ENCODE results near the gene BOD1.

BOD1 gene

DNA sequence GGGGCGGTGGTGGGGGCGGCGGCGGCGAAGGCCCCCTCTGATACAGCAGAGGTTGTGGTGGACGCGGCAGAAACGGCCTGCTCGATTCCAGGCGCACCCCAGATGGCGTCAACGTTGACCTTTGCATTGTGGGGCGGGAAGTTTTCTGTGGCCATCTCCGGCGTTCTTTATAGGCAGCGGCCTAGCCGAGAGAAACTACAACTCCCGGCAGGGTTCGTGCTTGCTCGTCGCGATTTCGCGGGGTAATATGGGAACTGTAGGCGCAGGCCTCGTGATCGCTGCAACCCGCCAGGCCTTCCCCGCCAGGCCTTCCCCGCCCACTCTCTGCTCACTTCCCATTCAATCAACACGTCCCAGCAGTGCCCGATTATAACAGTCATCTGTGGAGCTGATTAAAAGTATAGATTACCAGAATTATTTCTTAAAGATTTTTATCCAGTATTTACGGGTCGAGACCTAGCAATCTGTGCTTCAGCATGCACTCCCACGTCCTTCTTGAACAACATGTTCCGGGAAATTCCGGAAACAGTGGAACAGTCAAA lies at the start of gene BOD1:
TSS of gene BOD1 (minus strand) at position 74 of the 542 bp plus-strand sequence. CDS start 214 bp downstream, outside the sequence.
- peak within 1 kb of the TSS; percentile 93 for H3K4me3 ChIP-seq (ENCODE audit: low read length)
- no peaks in the 10 kb centered on the region for H3K9me3 ChIP-seq (ENCODE audit: low read length)
- peaks cover 22% of the 10 kb centered on the region for H3K4me1 ChIP-seq (ENCODE audit: insufficient read depth, low read length)
- peak within 1 kb of the TSS; percentile 83 for H2AFZ ChIP-seq (ENCODE audit: low read depth, low read length)
- peaks cover 21% of the 10 kb centered on the region for H3K36me3 ChIP-seq (ENCODE audit: insufficient read depth, low read length)
- H3K27me3 ChIP-seq (ENCODE audit: insufficient read depth, low read length): no peaks in the 10 kb centered on the region

DNA sequence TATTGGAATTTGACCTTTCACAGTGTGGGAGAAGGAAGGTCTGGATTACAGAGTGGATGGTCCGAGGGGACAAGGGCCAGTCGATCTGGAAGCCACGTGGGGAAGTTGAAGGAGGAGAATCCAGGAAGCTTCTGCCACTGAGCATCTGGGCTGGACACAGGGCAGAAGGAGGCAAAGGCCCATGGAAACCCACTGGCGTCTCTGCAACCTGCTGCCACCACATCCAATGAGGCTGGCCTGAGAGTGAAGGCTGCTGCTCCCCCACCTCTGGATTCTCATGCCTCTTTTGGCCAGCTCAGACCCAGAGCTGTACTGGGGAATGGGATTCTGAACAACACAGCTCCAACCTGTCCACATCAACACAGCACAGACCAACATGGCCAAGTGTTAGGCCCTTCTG lies 48.9 kb upstream of the BOD1 start:
- no peaks in the 10 kb centered on the region for H3K36me3 ChIP-seq (ENCODE audit: insufficient read depth, low read length)
- no peaks in the 10 kb centered on the region for H3K9me3 ChIP-seq (ENCODE audit: low read length)
- H3K4me3 ChIP-seq (ENCODE audit: low read length): no peak overlapping the region
- H2AFZ ChIP-seq (ENCODE audit: low read depth, low read length): no peak overlapping the region
- no peaks in the 10 kb centered on the region for H3K27me3 ChIP-seq (ENCODE audit: insufficient read depth, low read length)
- H3K4me1 ChIP-seq (ENCODE audit: insufficient read depth, low read length): peaks cover 15% of the 10 kb centered on the region

DNA sequence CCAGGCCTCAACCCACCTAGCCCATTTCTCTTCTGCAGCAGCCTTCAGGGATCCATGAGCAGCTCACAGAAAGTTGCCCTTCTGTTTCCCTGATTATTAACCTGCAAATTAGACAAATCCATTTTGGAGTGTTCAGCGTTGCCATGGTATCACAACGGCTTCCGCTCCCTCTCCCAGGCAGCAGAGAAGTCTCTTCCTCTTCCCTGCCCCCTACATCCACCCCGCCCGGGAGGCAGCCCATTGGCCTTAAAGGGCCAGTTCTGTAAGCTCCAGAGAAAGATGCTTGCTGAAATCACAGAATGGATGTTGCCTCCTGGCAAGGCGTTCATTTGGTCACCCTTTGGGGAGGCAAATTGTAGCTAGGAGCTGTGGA lies 47.7 kb upstream of the BOD1 start:
- H2AFZ ChIP-seq (ENCODE audit: low read depth, low read length): peak overlapping the region; percentile 59
- no peak overlapping the region for H3K4me3 ChIP-seq (ENCODE audit: low read length)
- no peaks in the 10 kb centered on the region for H3K27me3 ChIP-seq (ENCODE audit: insufficient read depth, low read length)
- H3K4me1 ChIP-seq (ENCODE audit: insufficient read depth, low read length): peaks cover 10% of the 10 kb centered on the region
- H3K9me3 ChIP-seq (ENCODE audit: low read length): no peaks in the 10 kb centered on the region
- no peaks in the 10 kb centered on the region for H3K36me3 ChIP-seq (ENCODE audit: insufficient read depth, low read length)

DNA sequence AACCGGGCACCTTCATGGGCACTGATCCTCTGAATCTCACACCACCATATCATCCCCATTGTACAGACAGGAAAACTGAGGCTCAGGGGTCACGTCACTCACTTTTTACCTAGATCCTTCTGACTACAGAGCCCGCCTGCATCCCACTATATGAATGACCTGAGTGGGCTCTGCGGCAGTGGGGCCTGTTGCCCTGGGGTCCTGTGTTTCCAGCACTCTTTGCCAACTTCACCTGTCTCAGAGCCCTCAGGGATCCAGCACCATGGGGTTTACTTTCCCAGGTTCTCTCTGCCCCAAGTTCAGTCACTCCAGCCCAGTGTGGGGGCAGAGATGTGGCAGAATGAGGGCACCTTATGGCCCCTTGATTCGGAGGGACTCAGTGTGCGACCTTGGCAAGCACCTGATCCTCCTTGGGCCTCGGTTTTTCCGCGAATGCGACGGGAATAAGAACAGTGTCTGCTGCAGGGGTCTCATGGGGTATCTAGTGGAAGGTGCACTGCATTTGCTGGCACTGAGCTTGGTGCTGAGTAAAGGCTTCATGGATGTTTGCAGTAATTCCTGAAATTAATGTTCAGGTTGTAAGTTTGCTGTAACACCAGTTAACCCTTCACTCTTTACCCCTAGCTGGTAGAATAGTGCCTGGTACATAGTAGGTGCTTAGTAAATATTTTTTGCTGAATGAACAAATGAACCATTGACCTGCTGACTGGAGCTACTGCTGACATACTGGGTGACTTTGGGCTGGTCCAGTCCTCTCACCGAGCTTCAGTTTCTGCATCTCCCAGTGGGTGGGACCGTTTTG lies 47.1 kb upstream of the BOD1 start:
- peak overlapping the region; percentile 59 for H2AFZ ChIP-seq (ENCODE audit: low read depth, low read length)

DNA sequence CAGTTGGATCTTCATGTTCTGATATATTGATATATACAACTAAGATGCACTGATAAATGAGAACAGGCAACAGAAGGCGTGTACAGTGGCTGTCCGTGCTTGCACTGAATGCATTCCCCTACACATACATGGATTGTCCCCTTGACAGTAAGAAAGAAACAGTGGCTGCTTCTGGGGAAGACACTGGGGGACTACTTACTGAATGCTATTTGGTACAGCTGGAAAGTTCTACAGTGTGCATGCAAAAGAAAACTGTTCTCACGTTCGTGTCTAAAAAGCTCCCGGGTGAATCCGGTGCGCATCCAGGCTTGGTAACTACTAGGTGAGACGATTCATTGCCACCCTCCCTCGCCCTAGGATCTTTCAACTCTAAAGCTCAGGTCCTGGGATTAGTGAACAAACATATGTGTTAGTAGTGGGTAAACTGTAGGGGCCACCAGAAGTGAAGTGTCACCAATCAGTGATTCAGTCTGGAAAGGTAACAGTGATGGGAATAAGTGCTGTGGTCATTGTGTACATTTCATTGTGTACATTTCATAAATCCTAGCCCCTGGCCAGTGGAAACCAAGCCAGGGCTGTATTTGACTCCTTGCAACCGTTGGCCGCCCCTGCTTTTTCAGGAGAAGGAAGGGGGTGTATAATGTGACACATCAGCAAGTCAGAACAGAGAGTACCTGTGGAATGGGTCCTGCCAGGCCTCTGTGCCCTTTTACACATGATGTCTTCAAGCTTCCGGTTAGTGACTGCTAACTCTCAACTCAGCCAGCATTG lies 46.3 kb upstream of the BOD1 start:
- no peaks in the 10 kb centered on the region for H3K27me3 ChIP-seq (ENCODE audit: insufficient read depth, low read length)
- no peak overlapping the region for H2AFZ ChIP-seq (ENCODE audit: low read depth, low read length)
- no peak overlapping the region for H3K4me3 ChIP-seq (ENCODE audit: low read length)
- no peaks in the 10 kb centered on the region for H3K9me3 ChIP-seq (ENCODE audit: low read length)
- H3K4me1 ChIP-seq (ENCODE audit: insufficient read depth, low read length): peaks cover 10% of the 10 kb centered on the region
- no peaks in the 10 kb centered on the region for H3K36me3 ChIP-seq (ENCODE audit: insufficient read depth, low read length)

More for the DNA sequence above, 47.1 kb upstream of the BOD1 start:
- no peaks in the 10 kb centered on the region for H3K27me3 ChIP-seq (ENCODE audit: insufficient read depth, low read length)
- no peak overlapping the region for H3K4me3 ChIP-seq (ENCODE audit: low read length)
- H3K9me3 ChIP-seq (ENCODE audit: low read length): no peaks in the 10 kb centered on the region
- peaks cover 10% of the 10 kb centered on the region for H3K4me1 ChIP-seq (ENCODE audit: insufficient read depth, low read length)
- no peaks in the 10 kb centered on the region for H3K36me3 ChIP-seq (ENCODE audit: insufficient read depth, low read length)

DNA sequence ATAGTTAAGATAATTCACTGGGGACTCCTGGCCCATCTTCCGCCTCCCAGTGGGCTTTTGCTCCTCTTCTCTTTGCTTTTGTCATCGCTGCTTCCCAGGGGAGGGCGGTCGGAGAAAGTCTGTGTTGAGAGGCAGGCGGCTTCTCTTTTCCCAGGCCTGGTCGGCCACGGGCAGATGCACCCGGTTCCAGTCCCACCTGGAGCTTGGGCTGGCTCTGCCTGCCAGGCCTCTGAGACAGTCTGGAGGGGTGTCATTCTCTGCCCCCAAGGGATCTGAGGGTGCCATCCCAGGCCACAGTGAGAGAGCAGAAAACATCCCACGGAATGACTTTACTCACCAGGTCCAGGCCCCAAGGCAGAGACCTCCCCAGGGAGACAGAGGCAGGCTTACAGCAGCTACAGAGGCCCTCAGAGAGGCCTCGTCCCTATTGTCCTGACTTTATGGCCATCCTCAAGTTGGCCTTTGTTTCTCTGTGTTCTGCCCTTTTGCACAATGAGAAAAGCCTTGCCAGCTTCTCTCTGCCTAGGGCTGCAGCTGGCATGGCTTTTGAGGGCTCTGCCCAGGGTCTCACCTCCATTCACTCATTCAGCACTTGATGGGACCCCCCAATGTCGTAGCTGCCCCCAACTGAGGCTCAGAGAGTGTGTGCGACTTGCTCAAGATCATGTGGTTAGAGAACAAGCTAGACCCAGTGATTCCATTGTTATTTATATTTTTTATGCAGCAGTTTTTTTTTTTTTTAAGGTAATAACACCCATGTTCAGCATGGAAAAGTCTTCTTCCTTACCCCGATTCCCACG lies 44.2 kb upstream of the BOD1 start:
- Histone ChIP-seq H3K27me3 (ENCODE audit: insufficient read depth, low read length) (no peaks in the 10 kb centered on the region), H3K36me3 (ENCODE audit: insufficient read depth, low read length) (no peaks in the 10 kb centered on the region), H2AFZ (ENCODE audit: low read depth, low read length) (no peak overlapping the region), H3K4me1 (ENCODE audit: insufficient read depth, low read length) (peaks cover 13% of the 10 kb centered on the region), H3K4me3 (ENCODE audit: low read length) (no peak overlapping the region), H3K9me3 (ENCODE audit: low read length) (no peaks in the 10 kb centered on the region)

DNA sequence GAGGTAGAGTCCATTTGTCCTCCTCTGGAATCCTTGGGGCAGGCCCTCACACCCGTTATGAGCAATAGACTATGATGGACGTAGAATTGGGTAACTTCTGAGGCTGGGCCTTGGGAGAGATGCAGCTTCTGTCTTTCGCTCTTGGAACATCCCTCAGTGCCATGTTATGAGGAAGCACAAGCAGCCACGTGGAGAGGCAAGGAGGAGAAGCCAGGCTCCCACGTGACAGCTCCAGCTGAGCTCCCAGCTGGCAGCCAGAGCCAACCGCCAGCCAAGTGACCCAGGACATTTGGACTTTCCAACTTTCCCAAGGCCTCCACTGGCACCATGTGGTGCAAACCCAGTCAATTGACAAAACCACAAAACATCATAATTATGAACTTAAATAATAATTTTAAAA lies 43.0 kb upstream of the BOD1 start:
- Histone ChIP-seq H3K4me1 (ENCODE audit: insufficient read depth, low read length) (peaks cover 11% of the 10 kb centered on the region), H3K4me3 (ENCODE audit: low read length) (no peak overlapping the region), H3K36me3 (ENCODE audit: insufficient read depth, low read length) (no peaks in the 10 kb centered on the region), H3K9me3 (ENCODE audit: low read length) (no peaks in the 10 kb centered on the region), H2AFZ (ENCODE audit: low read depth, low read length) (no peak overlapping the region), H3K27me3 (ENCODE audit: insufficient read depth, low read length) (no peaks in the 10 kb centered on the region)

DNA sequence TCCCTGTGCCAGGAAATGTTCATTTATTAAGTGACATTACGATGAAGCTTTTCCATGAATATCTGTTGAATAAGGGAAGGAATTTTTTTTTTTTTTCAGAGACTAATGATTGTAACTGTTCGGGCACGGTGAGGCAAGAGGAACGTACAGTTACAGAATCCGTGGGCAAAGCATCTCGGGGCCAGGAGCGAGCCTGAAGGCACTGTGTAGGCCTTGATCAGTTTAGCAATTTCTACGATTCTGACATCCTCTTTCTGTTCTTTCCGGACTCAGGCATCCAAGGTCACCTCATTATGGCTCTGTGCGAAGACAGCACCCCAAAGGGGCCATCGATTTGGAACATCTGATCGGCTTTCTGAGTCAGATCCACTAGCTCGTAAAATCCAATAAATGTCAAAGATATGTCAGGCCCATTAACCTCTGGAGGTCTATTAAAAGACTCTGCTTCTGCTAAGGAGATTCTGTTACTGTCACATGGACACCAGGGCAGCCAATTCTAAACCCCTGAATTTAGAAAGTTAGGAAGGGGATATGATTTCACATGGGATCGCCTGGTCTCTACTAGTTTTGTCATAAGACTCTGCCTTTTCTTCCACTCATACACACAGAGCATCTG lies 41.4 kb upstream of the BOD1 start:
- Histone ChIP-seq H3K4me3 (ENCODE audit: low read length) (no peak overlapping the region), H3K36me3 (ENCODE audit: insufficient read depth, low read length) (no peaks in the 10 kb centered on the region), H3K4me1 (ENCODE audit: insufficient read depth, low read length) (peaks cover 3% of the 10 kb centered on the region), H2AFZ (ENCODE audit: low read depth, low read length) (no peak overlapping the region), H3K27me3 (ENCODE audit: insufficient read depth, low read length) (no peaks in the 10 kb centered on the region), H3K9me3 (ENCODE audit: low read length) (no peaks in the 10 kb centered on the region)

DNA sequence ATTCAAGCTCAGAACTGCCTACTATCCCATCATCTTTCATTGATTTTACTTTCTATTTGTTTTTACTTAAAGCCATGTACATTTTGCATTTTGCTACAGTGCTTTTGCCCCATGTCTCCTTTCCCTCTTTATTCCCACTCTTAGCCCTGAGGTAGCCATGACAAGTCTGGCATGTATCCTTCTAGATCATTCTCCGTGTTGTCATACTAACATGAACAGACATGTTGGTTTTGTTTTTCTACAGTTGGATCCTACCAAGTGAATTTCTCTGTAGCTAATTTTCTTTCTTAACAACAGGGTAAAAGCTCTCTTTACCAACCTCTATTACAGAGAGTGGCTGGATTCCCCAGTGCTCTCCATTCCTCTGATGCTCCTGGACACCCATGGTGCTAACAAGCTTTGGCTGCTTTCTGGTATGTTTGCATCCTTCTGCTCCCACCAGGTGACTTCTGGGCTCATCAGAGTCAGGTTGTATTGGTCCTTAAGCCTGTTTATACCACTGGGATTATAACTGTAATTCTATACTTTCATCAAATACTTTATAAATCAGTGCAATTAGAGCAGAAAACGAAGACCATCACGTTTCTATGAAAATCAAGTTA lies 38.8 kb upstream of the BOD1 start:
- Histone ChIP-seq H3K9me3 (ENCODE audit: low read length) (no peaks in the 10 kb centered on the region), H3K4me1 (ENCODE audit: insufficient read depth, low read length) (peaks cover 3% of the 10 kb centered on the region), H3K36me3 (ENCODE audit: insufficient read depth, low read length) (no peaks in the 10 kb centered on the region), H3K4me3 (ENCODE audit: low read length) (no peak overlapping the region), H2AFZ (ENCODE audit: low read depth, low read length) (no peak overlapping the region), H3K27me3 (ENCODE audit: insufficient read depth, low read length) (no peaks in the 10 kb centered on the region)

DNA sequence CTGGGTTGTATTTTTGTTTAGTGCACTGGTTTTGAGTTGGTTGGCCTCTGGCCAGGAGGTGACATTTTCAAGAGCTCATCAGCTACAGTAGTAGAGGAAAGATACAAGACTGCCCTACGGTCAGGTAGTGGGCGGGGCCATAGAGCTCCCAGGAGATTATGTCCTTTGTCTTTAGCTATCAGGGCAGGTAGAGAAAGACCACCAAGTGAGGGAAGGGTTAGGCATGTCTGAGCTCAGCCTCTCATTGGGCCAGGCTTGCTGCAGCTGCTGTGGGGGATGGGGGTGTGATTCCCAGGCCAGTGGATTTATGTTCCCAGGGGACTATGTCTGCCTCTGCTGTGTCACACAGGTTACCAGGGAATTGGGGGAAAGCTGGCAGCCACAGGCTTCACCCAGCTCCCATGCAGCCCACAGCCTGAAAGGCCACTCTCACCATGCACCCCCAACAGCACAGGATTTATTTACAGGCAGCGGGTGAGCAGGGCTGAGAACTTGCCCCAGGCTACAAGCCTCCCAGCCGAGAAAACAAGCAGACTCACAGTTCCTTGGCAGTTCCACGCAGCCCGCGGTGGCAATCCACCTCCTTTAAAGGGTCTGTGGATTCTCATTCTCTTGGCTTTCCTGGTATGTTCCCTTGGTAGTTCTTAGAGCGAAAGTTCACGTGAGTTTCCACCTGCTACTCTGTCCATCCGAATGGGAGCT lies 37.5 kb upstream of the BOD1 start:
- Histone ChIP-seq H3K4me1 (ENCODE audit: insufficient read depth, low read length) (peaks cover 3% of the 10 kb centered on the region), H3K9me3 (ENCODE audit: low read length) (no peaks in the 10 kb centered on the region), H3K27me3 (ENCODE audit: insufficient read depth, low read length) (no peaks in the 10 kb centered on the region), H2AFZ (ENCODE audit: low read depth, low read length) (no peak overlapping the region), H3K4me3 (ENCODE audit: low read length) (no peak overlapping the region), H3K36me3 (ENCODE audit: insufficient read depth, low read length) (no peaks in the 10 kb centered on the region)

DNA sequence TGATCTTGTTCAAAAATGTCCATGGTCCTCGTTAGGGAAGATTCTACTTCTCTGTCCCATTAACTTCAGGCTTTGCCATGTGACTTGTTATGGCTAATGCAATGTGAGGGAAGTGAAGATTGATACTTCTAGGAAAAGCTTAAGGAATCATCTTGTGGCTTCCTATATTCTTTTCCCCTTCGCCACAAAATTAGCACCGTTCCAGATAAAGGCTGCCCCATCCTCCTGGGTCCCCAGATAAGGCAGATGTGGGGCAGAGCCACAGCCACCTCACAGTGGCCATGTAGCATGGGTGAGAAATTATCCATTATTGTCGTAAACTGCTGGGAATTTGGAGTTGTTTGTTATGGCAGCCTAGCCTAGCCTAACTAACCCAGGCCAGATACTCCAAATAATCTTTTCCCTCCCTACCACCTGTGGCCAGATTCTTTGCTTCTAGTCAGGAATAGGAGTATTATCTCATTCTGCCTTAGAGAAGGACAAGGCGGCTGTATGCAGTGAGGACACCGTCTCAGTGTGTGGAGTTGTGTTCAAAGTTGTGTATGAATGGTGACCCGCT lies 31.9 kb upstream of the BOD1 start:
- H2AFZ ChIP-seq (ENCODE audit: low read depth, low read length): no peak overlapping the region

More for the DNA sequence above, 31.9 kb upstream of the BOD1 start:
- H3K4me3 ChIP-seq (ENCODE audit: low read length): no peak overlapping the region
- H3K27me3 ChIP-seq (ENCODE audit: insufficient read depth, low read length): no peaks in the 10 kb centered on the region
- H3K4me1 ChIP-seq (ENCODE audit: insufficient read depth, low read length): peaks cover 24% of the 10 kb centered on the region
- no peaks in the 10 kb centered on the region for H3K36me3 ChIP-seq (ENCODE audit: insufficient read depth, low read length)
- H3K9me3 ChIP-seq (ENCODE audit: low read length): no peaks in the 10 kb centered on the region

All from neuron (in vitro differentiated cells).